ENCODE data around the gene GRM5.
"Not testable (repeated sequence)": the region's sequence is repeated elsewhere in the genome, so short reads cannot be mapped to it uniquely, and the experiment has no call there.

GRCh38 chr11:88463301-88463700, 602.5 kb downstream of the GRM5 start:
- not testable (repeated sequence) for TF ChIP-seq CTCF, POLR2A, POLR2AphosphoS5, EP300 (IDR thresholded peaks at IDR 0.05)
